HG02571 (cell line): ENCODE results near the gene SYT2.
"Not testable (repeated sequence)": the region's sequence is repeated elsewhere in the genome, so short reads cannot be mapped to it uniquely, and the experiment has no call there.

ENCODE experiments used
- ATAC-seq: cut with Tn5 transposase; IDR thresholded peaks from one replicate; pipeline ENCODE4 v1.9.1; 2021; ENCODE audit warnings: mild to moderate bottlenecking, moderate library complexity; ENCODE audit not compliant: unreplicated experiment

Gene SYT2

GRCh38 chr1:202710070-202711045 lies at the start of gene SYT2:
Gene SYT2 (minus strand): TSS chr1:202710454. CDS start chr1:202605772, 104,682 bp downstream.
- no peak for ATAC-seq

- no peak for ATAC-seq
These were observed 46.1 kb upstream of the SYT2 start for GRCh38 chr1:202756391-202756790.

GRCh38 chr1:202754293-202754692 lies 44.0 kb upstream of the SYT2 start:
- ATAC-seq: no peak

GRCh38 chr1:202752774-202753173 lies 42.5 kb upstream of the SYT2 start:
- no peak for ATAC-seq

GRCh38 chr1:202750761-202751160 lies 40.5 kb upstream of the SYT2 start:
- ATAC-seq: no peak

GRCh38 chr1:202750024-202750423 lies 39.8 kb upstream of the SYT2 start:
- no peak for ATAC-seq

GRCh38 chr1:202745323-202745888 lies 35.2 kb upstream of the SYT2 start:
- no peak for ATAC-seq

GRCh38 chr1:202744770-202745169 lies 34.5 kb upstream of the SYT2 start:
- ATAC-seq: not testable (repeated sequence)

- ATAC-seq: no peak
These were observed 32.2 kb upstream of the SYT2 start for GRCh38 chr1:202742496-202742895.

GRCh38 chr1:202733251-202733650 lies 23.0 kb upstream of the SYT2 start:
- no peak for ATAC-seq

- no peak for ATAC-seq
These were observed 18.7 kb upstream of the SYT2 start for GRCh38 chr1:202728951-202729350.

- ATAC-seq: no peak
These were observed 15.3 kb upstream of the SYT2 start for GRCh38 chr1:202725526-202725925.

- no peak for ATAC-seq
These were observed 13.5 kb upstream of the SYT2 start for GRCh38 chr1:202723708-202724107.

GRCh38 chr1:202723046-202723445 lies 12.8 kb upstream of the SYT2 start:
- ATAC-seq: not testable (repeated sequence)

GRCh38 chr1:202716654-202717053 lies 6.4 kb upstream of the SYT2 start:
- no peak for ATAC-seq

GRCh38 chr1:202714202-202714601 lies 3.9 kb upstream of the SYT2 start:
- not testable (repeated sequence) for ATAC-seq

GRCh38 chr1:202713110-202713509 lies 2.9 kb upstream of the SYT2 start:
- ATAC-seq: no peak

GRCh38 chr1:202711949-202712635 lies 1.8 kb upstream of the SYT2 start:
- no peak for ATAC-seq

GRCh38 chr1:202709276-202710041 lies 795 bp downstream of the SYT2 start:
- no peak for ATAC-seq

- ATAC-seq: no peak
These were observed 1.6 kb downstream of the SYT2 start for GRCh38 chr1:202708456-202709275.
